ENCODE results near the gene BSG. TPM values are rescaled to one million over a fixed set of nuclear protein-coding genes. Genes with fewer than 3 reads are reported as not detected.
A peak's percentile ranks its signal among the peaks of the same experiment; 100 is the strongest.
"Not testable (repeated sequence)": the region's sequence is repeated elsewhere in the genome, so short reads cannot be mapped to it uniquely, and the experiment has no call there.

Gene BSG
- total and polyA plus RNA-seq, 10 of the 15 experiments (the other 5 are each of a cell fraction or from before 2014, with no cell fraction given): 2.8 to 297 (median 199) TPM

GRCh38 chr19:584240-585001, 12.0 kb downstream of the BSG start (continued):
- TF ChIP-seq, protein P1, sequence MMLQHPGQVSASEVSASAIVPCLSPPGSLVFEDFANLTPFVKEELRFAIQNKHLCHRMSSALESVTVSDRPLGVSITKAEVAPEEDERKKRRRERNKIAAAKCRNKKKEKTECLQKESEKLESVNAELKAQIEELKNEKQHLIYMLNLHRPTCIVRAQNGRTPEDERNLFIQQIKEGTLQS (IDR thresholded peaks at IDR 0.05; ENCODE audit: borderline replicate concordance, extremely low read depth, low read depth, low read length): no peak
- peak; percentile 60; the same call in 1 of the 2 replicates for TF ChIP-seq GATAD2B (conservative IDR thresholded peaks at IDR 0.05; ENCODE audit: low read depth)
- no peak for TF ChIP-seq RAD51 (IDR thresholded peaks at IDR 0.05)
- TF ChIP-seq ZNF384 (IDR thresholded peaks at IDR 0.05; ENCODE audit: borderline replicate concordance, low read depth, low read length): no peak
- TF ChIP-seq EZH2 (IDR thresholded peaks at IDR 0.05; ENCODE audit: borderline replicate concordance, control insufficient read depth, low read depth, low read length): no peak
- no peak for TF ChIP-seq NFXL1 (IDR thresholded peaks at IDR 0.05; ENCODE audit: borderline replicate concordance)
- peak; percentile 83 for TF ChIP-seq TCF3 (IDR thresholded peaks at IDR 0.05; ENCODE audit: borderline replicate concordance, insufficient read depth, low read depth, low read length)
- TF ChIP-seq RAD21 (IDR thresholded peaks at IDR 0.05; ENCODE audit: insufficient read depth, low read depth, low read length): peak; percentile 76
- TF ChIP-seq TCF7 (IDR thresholded peaks at IDR 0.05; ENCODE audit: borderline replicate concordance): no peak
- TF ChIP-seq EED (IDR thresholded peaks at IDR 0.05; ENCODE audit: low read depth): no peak
- TF ChIP-seq RB1 (IDR thresholded peaks at IDR 0.05; ENCODE audit: borderline replicate concordance): peak; percentile 33; the same call in 1 of the 2 replicates
- peak; percentile 68 for TF ChIP-seq POLR2A (IDR thresholded peaks at IDR 0.05; ENCODE audit: low read depth, low read length)
- TF ChIP-seq TAF1 (IDR thresholded peaks at IDR 0.05; ENCODE audit: borderline replicate concordance, low read depth, low read length): 0 out of 2 replicates have a peak, but pooled peaks have one; percentile 11
- peak in 1 of 2 experiments; percentile 55; a peak in 1 of 3 replicates for TF ChIP-seq EGR1 (IDR thresholded peaks at IDR 0.05; ENCODE audit: borderline replicate concordance in 1 of 2, low read depth in 2 of 2, low read length in 2 of 2)

- H4K20me1 ChIP-seq (ENCODE audit: control insufficient read depth, insufficient read depth); H3K4me2 ChIP-seq (ENCODE audit: control insufficient read depth, insufficient read depth); H3K9ac ChIP-seq (ENCODE audit: control insufficient read depth, insufficient read depth, low read length); BruUV-seq (replicated peaks); DNase-seq (ENCODE audit: low read depth, low spot score); H2AFZ ChIP-seq (ENCODE audit: control insufficient read depth, low read depth, low read length); FAIRE-seq; H3K27ac ChIP-seq (ENCODE audit: control insufficient read depth, insufficient read depth); H3K79me2 ChIP-seq (ENCODE audit: control insufficient read depth, insufficient read depth, low read length); H3K27me3 ChIP-seq (replicated peaks in 1 of 2; ENCODE audit: control insufficient read depth in 2 of 2, insufficient read depth in 2 of 2, low read length in 1 of 2); POLR2A ChIA-PET; SMC1A ChIA-PET (ENCODE audit: uncharacterized antibody, unreplicated experiment); H3K4me1 ChIP-seq (ENCODE audit: control insufficient read depth, insufficient read depth, low read length); H3K4me3 ChIP-seq; H3K9me3 ChIP-seq (replicated peaks; ENCODE audit: control insufficient read depth, insufficient read depth, low read length); ATAC-seq: not testable (repeated sequence)
- ChIA-PET CTCF (interaction anchor here (1.1 to 1.4 kb wide), 3 partner anchors 11 to 53 kb away, joined by 3 to 5 read pairs (median 3); no protein-coding TSS in a partner anchor), RAD21 (ENCODE audit: unreplicated experiment) (interaction anchor here (1.8 to 2.8 kb wide), 2 partner anchors 11 to 149 kb away, joined by 7 to 11 read pairs; no protein-coding TSS in a partner anchor)
- H3K36me3 ChIP-seq (ENCODE audit: control insufficient read depth in 2 of 2, insufficient read depth in 2 of 2, low read length in 1 of 2): peaks cover 0 to 24% of the 10 kb centered on the region in 2 experiments; a peak in 3 of 4 replicates
- WGBS (ENCODE audit: insufficient coverage, insufficient replicate concordance, low lambda C conversion rate, missing lambda C conversion rate): 75% methylated on average over 13 of the region's 34 CpGs
- in situ Hi-C loops (cut with MboI) (loop anchor here (5.0 kb wide), 1 partner anchor 147 kb away; no protein-coding TSS in a partner anchor), intact Hi-C loops (cut with micrococcal nuclease; ENCODE audit: unreplicated experiment) (loop anchor here (5.0 kb wide), 1 partner anchor 147 kb away; no protein-coding TSS in a partner anchor)
Measured at GRCh38 chr19:585146-585545, 12.8 kb downstream of the BSG start.
